H1 (cell line): ENCODE results near the gene PML. TPM values are rescaled to one million over a fixed set of nuclear protein-coding genes. Genes with fewer than 3 reads are reported as not detected.
"Not testable (repeated sequence)": the region's sequence is repeated elsewhere in the genome, so short reads cannot be mapped to it uniquely, and the experiment has no call there.

Experiments used
- CTCF ChIA-PET: fragments of 300-600 bp; sonication (Branson Sonifier 250); formaldehyde crosslinking; loops from one replicate; lab custom pipeline; 2021; ENCODE audit not compliant: partially characterized antibody; lab: Charles Lee
- POLR2A ChIA-PET: fragments of 300-600 bp; sonication (Branson Sonifier 250); formaldehyde crosslinking; loops from one replicate; lab custom pipeline; 2021; ENCODE audit warnings: inconsistent platforms; ENCODE audit not compliant: partially characterized antibody; lab: Charles Lee
- DNase-seq, 2 experiments: peaks; one replicate each; pipeline versions ENCODE4 v3.0.0 to v3.0.0-alpha.2; 2010 to 2022; ENCODE audit warnings: low spot score in 2 of 2, low read depth in 1 of 2, mixed read lengths in 1 of 2
- FAIRE-seq: peaks from 2 replicates; lab custom pipeline; 2011; peaks lifted over from hg19 to GRCh38; lab: Jason Lieb, UNC
- H2AFZ ChIP-seq: 2 replicates; pipeline ENCODE4 v1.8.1; 2012; ENCODE audit warnings: low read length, inconsistent platforms
- H2AK5ac ChIP-seq: 2 replicates; pipeline ENCODE4 v1.6.1; 2013; ENCODE audit warnings: low read depth, low read length
- H2BK120ac ChIP-seq: replicated peaks from 2 replicates; pipeline ENCODE3; 2013; ENCODE audit warnings: low read depth, low read length, inconsistent platforms
- H2BK12ac ChIP-seq: 2 replicates; pipeline ENCODE4 v1.6.1; 2013; ENCODE audit warnings: low read depth, low read length
- H2BK15ac ChIP-seq: 2 replicates; pipeline ENCODE4 v1.6.1; 2013; ENCODE audit warnings: low read length
- H2BK20ac ChIP-seq: 2 replicates; pipeline ENCODE4 v1.6.1; 2013; ENCODE audit warnings: low read length
- H2BK5ac ChIP-seq: 2 replicates; pipeline ENCODE4 v1.6.1; 2013; ENCODE audit warnings: low read depth, low read length
- H3K14ac ChIP-seq: 2 replicates; pipeline ENCODE4 v1.6.1; 2013; ENCODE audit warnings: inconsistent platforms; ENCODE audit not compliant: insufficient read length
- H3K18ac ChIP-seq: 2 replicates; pipeline ENCODE4 v1.6.1; 2013; ENCODE audit warnings: low read length; ENCODE audit errors: extremely low read depth
- H3K23ac ChIP-seq: 2 replicates; pipeline ENCODE4 v1.6.1; 2013; ENCODE audit warnings: inconsistent platforms; ENCODE audit not compliant: insufficient read length
- H3K23me2 ChIP-seq: 2 replicates; pipeline ENCODE4 v1.6.1; 2013; ENCODE audit warnings: low read depth, low read length
- H3K27ac ChIP-seq: 2 replicates; pipeline ENCODE4 v1.6.1; 2011; ENCODE audit warnings: low read depth, low read length, inconsistent platforms
- H3K27me3 ChIP-seq, 4 experiments: replicated peaks in 1 of 4; 1 replicate in 1 of 4; 2 replicates in 3 of 4; pipeline versions ENCODE4 v1.6.1 to v1.8.1; 2011 to 2013; ENCODE audit warnings: low read length in 3 of 4, mild to moderate bottlenecking in 3 of 4, inconsistent platforms in 2 of 4, mixed read lengths in 2 of 4, moderate library complexity in 1 of 4; ENCODE audit not compliant: control insufficient read depth in 3 of 4, insufficient read depth in 3 of 4; ENCODE audit errors: extremely low read depth in 1 of 4
- H3K36me3 ChIP-seq, 4 experiments: 2 replicates each; pipeline versions ENCODE4 v1.6.1 to v1.8.1; 2011 to 2013; ENCODE audit warnings: mild to moderate bottlenecking in 4 of 4, low read length in 3 of 4, moderate library complexity in 2 of 4, control low read depth in 1 of 4, inconsistent platforms in 1 of 4; ENCODE audit not compliant: insufficient read depth in 4 of 4, control insufficient read depth in 2 of 4
- H3K4ac ChIP-seq: replicated peaks from 2 replicates; pipeline ENCODE3; 2013; ENCODE audit warnings: low read length, low read depth, mixed read lengths, inconsistent platforms; ENCODE audit not compliant: insufficient read length
- H3K4me1 ChIP-seq, 4 experiments: replicated peaks in 1 of 4; 1 replicate in 1 of 4; 2 replicates in 3 of 4; pipeline versions ENCODE4 v1.6.1 to v1.8.1; 2011 to 2013; ENCODE audit warnings: low read length in 3 of 4, inconsistent platforms in 2 of 4, mixed read lengths in 1 of 4; ENCODE audit not compliant: insufficient read depth in 4 of 4, control insufficient read depth in 3 of 4
- H3K4me2 ChIP-seq, 2 experiments: 2 replicates each; pipeline versions ENCODE4 v1.6.1 to v1.8.1; 2011 to 2013; ENCODE audit warnings: low read depth in 2 of 2, low read length in 2 of 2, control low read depth in 1 of 2, inconsistent platforms in 1 of 2, mild to moderate bottlenecking in 1 of 2; ENCODE audit not compliant: insufficient read depth in 1 of 2
- H3K4me3 ChIP-seq, 4 experiments: fragments of 200-600, 300-600 bp in 1 of 4; sonication (generic), shearing (Covaris generic), sonication (Bioruptor Twin) in 1 of 4; 2 replicates each; pipeline versions ENCODE4 v1.5.1 to v1.8.1; 2011 to 2016; ENCODE audit warnings: low read length in 4 of 4, low read depth in 3 of 4, control low read depth in 2 of 4, inconsistent platforms in 2 of 4, mild to moderate bottlenecking in 2 of 4, mixed read lengths in 1 of 4, moderate library complexity in 1 of 4; ENCODE audit not compliant: insufficient read depth in 2 of 4; ENCODE audit errors: extremely low read depth in 1 of 4
- H3K56ac ChIP-seq: replicated peaks from 2 replicates; pipeline ENCODE3; 2013; ENCODE audit warnings: low read depth, mild to moderate bottlenecking, mixed read lengths, low read length, inconsistent platforms; ENCODE audit not compliant: insufficient read length
- H3K79me1 ChIP-seq: 2 replicates; pipeline ENCODE4 v1.6.1; 2013; ENCODE audit warnings: low read depth, low read length, control low read depth
- H3K79me2 ChIP-seq, 2 experiments: 2 replicates each; pipeline versions ENCODE4 v1.6.1 to v1.8.1; 2012 to 2013; ENCODE audit warnings: low read length in 2 of 2, mild to moderate bottlenecking in 2 of 2, inconsistent platforms in 1 of 2; ENCODE audit not compliant: insufficient read depth in 2 of 2, control insufficient read depth in 1 of 2
- H3K9ac ChIP-seq, 4 experiments: replicated peaks in 1 of 4; 1 replicate in 1 of 4; 2 replicates in 3 of 4; pipeline versions ENCODE4 v1.6.1 to v1.8.1; 2011 to 2013; ENCODE audit warnings: low read depth in 3 of 4, low read length in 3 of 4, control low read depth in 2 of 4, mild to moderate bottlenecking in 2 of 4, moderate library complexity in 2 of 4, inconsistent platforms in 1 of 4; ENCODE audit errors: extremely low read depth in 1 of 4
- H3K9me3 ChIP-seq, 2 experiments: 2 replicates each; pipeline versions ENCODE4 v1.6.1 to v1.8.1; 2012 to 2013; ENCODE audit warnings: mild to moderate bottlenecking in 2 of 2, moderate library complexity in 2 of 2, control low read depth in 1 of 2, inconsistent platforms in 1 of 2, low read depth in 1 of 2, low read length in 1 of 2, mixed read lengths in 1 of 2; ENCODE audit not compliant: insufficient read depth in 2 of 2
- H4K20me1 ChIP-seq, 2 experiments: replicated peaks in 1 of 2; 2 replicates each; pipeline versions ENCODE3 to v1.8.1; 2011 to 2013; ENCODE audit warnings: inconsistent platforms in 2 of 2, low read length in 2 of 2, mild to moderate bottlenecking in 1 of 2; ENCODE audit not compliant: insufficient read depth in 2 of 2, control insufficient read depth in 1 of 2
- H4K5ac ChIP-seq: 2 replicates; pipeline ENCODE4 v1.6.1; 2013; ENCODE audit warnings: low read length, low read depth, mixed read lengths, inconsistent platforms; ENCODE audit not compliant: insufficient read length
- H4K8ac ChIP-seq: 2 replicates; pipeline ENCODE4 v1.8.0; 2013; ENCODE audit warnings: mild to moderate bottlenecking, moderate library complexity, low read length, inconsistent platforms; ENCODE audit not compliant: insufficient read depth; ENCODE audit errors: extremely low read depth
- H4K91ac ChIP-seq: replicated peaks from 2 replicates; pipeline ENCODE3; 2013; ENCODE audit warnings: low read length, mixed read lengths, inconsistent platforms; ENCODE audit not compliant: insufficient read length
- WGBS, 2 experiments: shearing (Covaris generic) in 1 of 2; methylation state at CpG; one replicate each; pipeline versions ENCODE4 v1.1.6 to v1.1.7; 2013 to 2015; ENCODE audit warnings: low lambda C conversion rate in 2 of 2, mixed read lengths in 2 of 2, inconsistent platforms in 1 of 2, low coverage in 1 of 2, missing lambda C conversion rate in 1 of 2; ENCODE audit not compliant: insufficient replicate concordance in 2 of 2, insufficient coverage in 1 of 2, insufficient read length in 1 of 2; ENCODE audit errors: extremely low coverage in 1 of 2, missing lambda C conversion rate in 1 of 2; 5-methylcytosine and 5-hydroxymethylcytosine counted together
- polyA plus RNA-seq, 7 experiments: library from polyadenylated mRNA; depleted of rRNA in 3 of 7; stranded (reverse) in 5 of 7; unstranded in 2 of 7; fragments of >200 nt in 5 of 7; fragments of 200-250 nt in 2 of 7; gene quantifications; 1 replicate in 5 of 7; 2 replicates in 1 of 7; 4 replicates in 1 of 7; pipeline versions ENCODE4 v1.2.1 to v1.2.3, GENCODE V29; 2011 to 2013; ENCODE audit warnings: missing spikeins in 2 of 7, mixed read lengths in 2 of 7
- total RNA-seq: library from RNA; stranded (reverse); fragmentation: NEBNext Ultra II Directional; extraction: Animal tissue kit (Norgen Biotek cat#: 25700); gene quantifications from 2 replicates; pipeline ENCODE4 v1.2.1, GENCODE V29; 2021
- TF ChIP-seq, protein P1 (sequence below), 3 experiments: IDR thresholded peaks; 1 replicate in 2 of 3; 2 replicates in 1 of 3; pipeline versions ENCODE4 v1.5.1 to v1.6.1; 2011; ENCODE audit warnings: low read length in 3 of 3, mild to moderate bottlenecking in 3 of 3, inconsistent platforms in 2 of 3, low read depth in 1 of 3, moderate library complexity in 1 of 3; ENCODE audit not compliant: insufficient read depth in 1 of 3; ENCODE audit errors: control extremely low read depth in 1 of 3

The PML gene
- total and polyA plus RNA-seq, 2 of the 8 experiments (the other 6 are each of a cell fraction or from before 2014, with no cell fraction given): 14.9 to 30.3 TPM

DNA sequence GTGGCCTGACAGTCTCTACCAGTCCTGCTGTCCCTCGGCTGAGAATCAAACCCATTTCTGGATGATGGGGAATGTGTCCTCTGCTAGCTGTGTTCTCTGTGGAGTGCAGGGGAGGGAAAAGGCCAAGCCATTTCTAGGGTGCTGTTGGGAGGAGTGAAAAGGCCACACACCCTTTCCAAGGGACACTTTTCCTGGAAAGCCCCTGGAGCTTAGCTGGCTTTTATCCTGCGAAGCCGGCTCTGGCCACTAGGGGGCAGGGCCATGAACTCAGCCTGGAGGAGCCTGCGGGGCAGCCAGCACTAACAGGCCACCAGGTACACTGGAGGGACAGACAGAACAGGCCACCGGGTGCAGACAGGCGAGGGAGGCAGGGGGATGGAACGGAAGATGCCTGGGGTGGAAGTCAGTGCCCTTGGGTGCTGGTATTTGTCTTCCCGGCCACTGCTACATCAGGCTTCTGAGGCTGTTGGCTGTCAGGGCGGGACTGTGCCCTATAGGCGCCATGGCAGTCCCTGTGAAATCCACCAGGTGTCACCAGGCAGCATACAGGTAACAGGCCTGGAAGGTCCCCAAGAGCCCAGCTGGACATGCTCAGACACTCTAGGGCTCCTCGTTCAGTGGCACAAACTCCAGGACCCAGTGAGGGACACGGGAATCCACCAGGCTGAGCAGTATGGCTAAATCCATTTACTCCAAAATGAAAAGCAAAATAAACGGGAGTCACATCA, 71.3 kb downstream of the PML start:
- FAIRE-seq, H4K5ac ChIP-seq, H3K23ac ChIP-seq, H3K36me3 ChIP-seq, H3K18ac ChIP-seq, H3K9me3 ChIP-seq, H2BK120ac ChIP-seq, H3K79me1 ChIP-seq, H3K4me2 ChIP-seq, H3K9ac ChIP-seq, H4K20me1 ChIP-seq, H3K27me3 ChIP-seq, H4K91ac ChIP-seq, H2BK5ac ChIP-seq, H3K4ac ChIP-seq, H4K8ac ChIP-seq, H3K56ac ChIP-seq, H3K23me2 ChIP-seq, POLR2A ChIA-PET, H3K27ac ChIP-seq, H2BK20ac ChIP-seq, H2AFZ ChIP-seq, H3K14ac ChIP-seq, H3K79me2 ChIP-seq, H2BK12ac ChIP-seq, H2BK15ac ChIP-seq, H3K4me3 ChIP-seq, H3K4me1 ChIP-seq, H2AK5ac ChIP-seq: not testable (repeated sequence)
- WGBS, 2 experiments: 7% methylated on average over 5 of the region's 13 CpGs; no CpG with 5 or more reads in 1 of the 2 experiments
- peak in 1 of 2 experiments; percentile 90 for DNase-seq
- CTCF ChIA-PET: interaction anchor here (0.7 to 2.0 kb wide), 6 partner anchors 12 to 257 kb away, joined by 3 to 7 read pairs (median 6); no protein-coding TSS in a partner anchor
- TF ChIP-seq, protein P1, sequence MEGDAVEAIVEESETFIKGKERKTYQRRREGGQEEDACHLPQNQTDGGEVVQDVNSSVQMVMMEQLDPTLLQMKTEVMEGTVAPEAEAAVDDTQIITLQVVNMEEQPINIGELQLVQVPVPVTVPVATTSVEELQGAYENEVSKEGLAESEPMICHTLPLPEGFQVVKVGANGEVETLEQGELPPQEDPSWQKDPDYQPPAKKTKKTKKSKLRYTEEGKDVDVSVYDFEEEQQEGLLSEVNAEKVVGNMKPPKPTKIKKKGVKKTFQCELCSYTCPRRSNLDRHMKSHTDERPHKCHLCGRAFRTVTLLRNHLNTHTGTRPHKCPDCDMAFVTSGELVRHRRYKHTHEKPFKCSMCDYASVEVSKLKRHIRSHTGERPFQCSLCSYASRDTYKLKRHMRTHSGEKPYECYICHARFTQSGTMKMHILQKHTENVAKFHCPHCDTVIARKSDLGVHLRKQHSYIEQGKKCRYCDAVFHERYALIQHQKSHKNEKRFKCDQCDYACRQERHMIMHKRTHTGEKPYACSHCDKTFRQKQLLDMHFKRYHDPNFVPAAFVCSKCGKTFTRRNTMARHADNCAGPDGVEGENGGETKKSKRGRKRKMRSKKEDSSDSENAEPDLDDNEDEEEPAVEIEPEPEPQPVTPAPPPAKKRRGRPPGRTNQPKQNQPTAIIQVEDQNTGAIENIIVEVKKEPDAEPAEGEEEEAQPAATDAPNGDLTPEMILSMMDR (IDR thresholded peaks at IDR 0.05; ENCODE audit: control extremely low read depth in 1 of 3, insufficient read depth in 1 of 3, low read depth in 1 of 3, low read length in 3 of 3): peak in 1 of 3 experiments; percentile 26; a peak in 1 of 4 replicates
- TF ChIP-seq, all 59 proteins: peak for 1; not testable (repeated sequence) for 58
